ENCODE data around the gene PP2D1.
"Not testable (repeated sequence)": the region's sequence is repeated elsewhere in the genome, so short reads cannot be mapped to it uniquely, and the experiment has no call there.

The PP2D1 gene, protein sequence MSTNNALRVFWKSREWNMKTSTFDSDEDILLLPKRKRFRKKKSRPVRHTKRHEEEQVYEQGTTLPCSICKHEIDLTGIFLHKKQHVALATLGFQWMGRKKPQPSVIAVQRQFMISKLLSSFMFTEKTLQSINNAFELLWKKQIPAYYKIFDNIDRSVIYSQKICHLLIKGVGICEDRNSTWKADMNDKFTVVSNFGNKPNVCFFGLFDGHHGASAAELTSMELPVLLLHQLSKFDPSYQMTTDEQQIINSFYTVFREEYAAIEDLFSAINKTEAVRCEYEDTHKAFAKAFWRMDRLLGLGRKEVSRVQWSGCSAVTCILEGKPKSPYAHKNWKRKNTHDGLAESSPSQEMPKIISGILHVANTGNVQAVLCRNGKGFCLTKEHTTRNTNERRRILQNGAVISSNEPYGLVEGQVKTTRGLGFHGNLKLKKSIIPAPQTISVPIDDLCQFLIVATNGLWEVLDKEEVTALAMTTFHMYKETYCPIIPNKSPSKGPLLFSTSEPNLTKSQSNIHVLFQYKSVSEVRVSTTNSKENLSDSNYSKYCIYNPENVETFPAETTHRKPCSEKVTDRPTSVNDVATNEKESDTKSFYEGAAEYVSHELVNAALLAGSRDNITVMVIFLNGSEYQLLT

GRCh38 chr3:20012164-20012563 lies at the start of gene PP2D1:
PP2D1 (minus strand) TSS chr3:20012264; CDS start chr3:20012072, 192 bp downstream.
- DNase-seq (ENCODE audit: low spot score): no peak

DNA sequence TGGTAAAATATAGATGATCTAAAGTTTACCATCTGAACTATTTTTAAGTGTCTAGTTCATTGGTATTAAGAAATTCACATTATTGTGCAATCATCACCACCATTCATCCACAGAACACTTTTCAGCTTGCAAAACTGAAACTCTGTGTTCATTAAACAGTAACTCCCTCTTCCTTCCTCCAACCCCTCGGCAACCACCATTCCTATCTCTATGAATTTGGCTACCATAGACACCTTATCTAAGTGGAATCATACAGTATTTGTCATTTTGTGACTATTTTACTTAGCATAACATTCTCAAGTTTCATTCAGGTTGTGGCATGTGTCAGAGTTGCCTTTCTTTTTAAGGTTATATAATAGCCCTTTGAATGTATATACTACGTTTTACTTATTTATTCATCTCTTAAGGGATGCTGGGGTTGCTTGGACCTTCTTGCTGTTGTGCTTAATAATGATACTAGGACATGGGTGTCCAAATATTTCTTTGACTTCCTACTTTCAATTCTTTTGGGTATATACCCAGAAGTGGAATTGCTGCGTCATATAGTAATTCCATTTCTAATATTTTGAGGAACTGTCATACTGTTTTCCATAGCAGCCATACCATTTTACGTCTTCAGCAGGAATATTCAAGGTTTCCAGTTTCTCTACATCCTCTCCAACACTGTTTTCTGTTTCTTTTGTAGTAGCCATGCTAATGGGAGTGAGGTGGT lies 49.1 kb upstream of the PP2D1 start:
- no peak for DNase-seq (ENCODE audit: low spot score)

GRCh38 chr3:20059929-20060328 lies 47.9 kb upstream of the PP2D1 start:
- DNase-seq (ENCODE audit: low spot score): no peak

- DNase-seq (ENCODE audit: low spot score): no peak
Measured at GRCh38 chr3:20057612-20058180, 45.6 kb upstream of the PP2D1 start.

DNA sequence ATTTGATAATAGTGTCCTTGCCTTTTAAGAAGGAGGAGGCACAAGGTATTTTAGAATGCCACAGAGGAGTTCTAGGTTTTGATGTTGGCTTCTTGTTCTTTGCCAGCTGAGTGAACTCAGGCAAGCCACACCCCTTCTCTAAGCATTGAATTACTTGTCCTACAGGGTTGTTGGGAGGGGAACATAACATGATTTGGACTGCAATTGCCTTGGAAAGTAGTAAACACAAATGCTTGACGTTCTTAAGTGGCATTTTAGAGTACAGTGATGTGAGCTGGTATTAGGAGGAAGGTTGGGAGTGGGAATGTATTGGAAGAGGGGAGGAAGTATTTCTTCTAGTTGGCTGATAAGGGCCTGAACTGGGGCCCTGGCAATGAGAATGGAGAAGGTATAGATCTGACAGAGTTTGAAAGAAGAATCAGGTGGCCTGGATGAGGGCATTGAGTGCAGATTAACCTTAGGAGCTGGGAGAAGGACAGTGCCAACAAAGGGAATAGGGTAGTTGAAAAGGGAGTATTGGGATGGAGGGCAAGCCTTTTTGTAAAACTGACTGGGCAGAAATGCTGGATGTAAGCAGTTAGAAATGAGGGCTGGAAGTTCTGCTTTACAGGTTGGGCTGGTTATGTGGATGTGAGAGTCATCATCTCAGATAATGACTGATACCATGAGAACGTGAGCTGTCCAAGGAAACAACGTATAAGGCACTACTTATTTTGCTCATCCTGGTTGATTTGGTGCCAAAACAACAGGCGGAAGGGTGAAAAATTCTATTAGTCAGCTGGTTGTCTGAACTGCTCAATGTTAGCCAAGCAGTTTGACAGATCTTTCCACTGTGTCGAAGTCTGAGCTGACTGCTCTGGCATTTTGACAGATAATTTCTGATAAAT lies 44.9 kb upstream of the PP2D1 start:
- peak; percentile 67 for DNase-seq (ENCODE audit: low spot score)

- DNase-seq (ENCODE audit: low spot score): no peak
Measured at GRCh38 chr3:20055842-20056241, 43.8 kb upstream of the PP2D1 start.

DNA sequence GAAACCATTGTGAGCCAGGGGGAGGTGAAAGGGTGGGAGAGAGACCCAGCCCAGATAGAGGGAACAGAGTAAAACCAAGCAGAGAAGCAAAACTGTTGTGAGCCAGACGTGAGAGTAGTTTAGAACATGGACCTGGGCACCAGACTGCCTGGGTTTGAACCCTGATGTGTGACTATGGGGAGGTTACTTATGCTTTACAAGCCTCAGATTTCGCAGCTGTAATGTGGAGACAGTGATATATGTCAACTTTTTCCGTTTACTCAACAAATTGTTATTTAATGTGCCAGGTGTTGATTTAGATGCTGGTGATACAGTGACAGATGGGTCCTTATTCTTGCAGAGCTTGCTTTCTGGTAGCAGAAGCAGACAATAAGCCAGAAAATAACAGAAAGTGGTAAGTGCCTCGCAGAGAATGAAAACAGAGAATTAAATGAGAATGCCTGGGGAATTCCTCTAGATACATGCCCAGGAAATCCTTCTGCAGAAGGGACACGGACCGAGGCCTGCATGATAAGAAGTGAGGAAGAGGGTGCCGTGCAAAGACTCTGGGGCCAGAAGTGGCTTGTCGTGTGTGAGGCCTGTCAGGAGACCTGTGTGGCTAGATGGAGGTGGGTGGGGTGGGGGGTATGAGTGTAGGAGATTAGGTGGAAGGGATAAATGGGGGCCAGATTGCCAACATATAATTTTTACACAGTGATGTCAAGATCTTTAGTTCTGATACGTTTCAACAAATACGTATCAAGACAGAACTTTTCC lies 43.1 kb upstream of the PP2D1 start:
- no peak for DNase-seq (ENCODE audit: low spot score)

GRCh38 chr3:20054549-20054987 lies 42.5 kb upstream of the PP2D1 start:
- DNase-seq (ENCODE audit: low spot score): peak; percentile 68

DNA sequence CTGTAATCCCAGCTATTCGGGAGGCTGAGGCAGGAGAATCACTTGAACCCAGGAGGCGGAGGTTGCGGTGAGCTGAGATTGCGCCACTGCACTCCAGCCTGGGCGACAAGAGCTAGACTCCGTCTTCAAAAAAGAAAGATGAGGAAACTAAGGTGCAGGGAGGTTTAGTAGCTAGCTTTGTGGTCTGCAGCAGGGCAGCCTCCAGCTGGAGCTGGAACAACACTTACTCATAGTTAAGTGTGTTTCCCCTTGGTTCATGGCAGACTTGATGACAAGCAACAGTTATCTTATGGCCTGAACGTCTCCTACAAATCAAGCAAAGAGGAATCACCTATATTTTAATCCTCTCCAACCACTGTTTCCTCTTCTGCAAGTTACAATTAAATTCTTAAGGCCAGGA lies 40.8 kb upstream of the PP2D1 start:
- no peak for DNase-seq (ENCODE audit: low spot score)

DNA sequence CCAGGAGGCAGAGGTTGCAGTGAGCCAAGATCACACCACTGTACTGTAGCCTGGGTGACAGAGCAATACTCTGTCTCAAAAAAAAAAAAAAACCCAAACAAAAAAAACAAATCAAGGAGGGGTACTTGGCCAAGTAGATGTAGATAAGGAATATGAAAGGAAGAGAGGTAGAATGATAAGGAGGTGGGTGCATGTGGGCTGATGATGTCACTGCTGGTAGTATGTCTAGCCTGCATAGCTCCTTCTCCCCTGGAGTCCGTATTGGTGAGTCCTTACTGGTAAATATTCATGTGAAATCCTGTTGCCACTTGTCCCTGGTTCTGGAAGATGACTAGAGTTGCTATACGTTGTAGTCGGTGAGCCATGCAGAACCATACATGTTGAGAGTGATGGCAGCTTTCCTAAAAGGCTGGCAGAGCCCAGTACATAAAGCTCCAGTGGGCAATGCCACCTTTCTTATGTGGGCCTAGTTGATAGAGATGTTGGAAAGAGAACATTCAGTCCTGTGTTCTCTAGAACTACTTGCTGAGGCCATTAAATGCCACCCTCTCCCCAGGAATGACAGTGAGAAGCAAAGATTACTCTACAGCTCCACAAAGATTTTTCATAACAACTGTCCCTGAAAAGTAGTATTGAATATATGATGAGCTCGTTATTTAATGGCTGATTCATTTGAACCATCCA lies 39.2 kb upstream of the PP2D1 start:
- DNase-seq (ENCODE audit: low spot score): no peak

DNA sequence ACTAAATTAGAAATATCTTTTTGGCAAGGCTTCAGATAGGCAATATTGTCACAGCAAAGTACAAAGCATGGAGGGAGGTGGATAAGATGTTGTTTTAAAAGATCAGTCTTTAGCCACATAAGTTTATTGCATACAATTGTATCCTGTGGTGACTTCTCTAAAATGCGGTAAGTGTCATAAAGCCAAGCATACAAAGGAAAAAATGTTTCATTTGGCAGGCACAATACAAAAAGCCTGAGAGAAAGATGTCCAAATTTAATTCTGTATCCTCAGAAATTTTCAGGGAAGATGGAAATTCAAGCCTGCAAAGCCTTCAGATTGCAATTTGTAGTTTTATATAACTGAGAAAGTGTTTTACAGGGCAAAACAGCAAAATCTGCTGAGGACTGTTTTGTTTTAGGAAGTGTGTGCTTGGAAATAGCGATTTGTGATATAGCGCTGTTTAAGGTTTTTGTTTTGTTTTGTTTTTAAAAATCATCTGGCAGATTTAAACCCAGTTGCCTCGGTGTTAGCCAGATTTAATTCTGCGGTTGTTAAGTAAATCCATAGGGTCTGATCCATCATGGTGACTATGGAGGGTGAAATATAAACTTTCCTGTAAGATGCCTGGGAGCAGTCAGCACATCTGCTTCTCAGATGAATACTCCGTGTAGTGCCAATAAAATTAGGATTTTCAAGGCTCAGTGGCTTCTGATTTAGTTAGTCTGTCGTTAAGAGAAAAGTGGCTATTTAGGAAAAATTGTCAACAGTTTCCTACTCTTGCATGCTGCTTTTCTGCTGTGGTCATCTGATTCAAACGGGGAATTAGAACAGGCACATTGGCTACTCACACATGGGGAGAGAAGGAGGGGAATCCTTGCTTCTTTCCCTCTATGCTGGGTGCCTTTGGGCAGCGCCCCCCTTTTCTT lies 36.2 kb upstream of the PP2D1 start:
- DNase-seq (ENCODE audit: low spot score): no peak

GRCh38 chr3:20047341-20047779 lies 35.3 kb upstream of the PP2D1 start:
- no peak for DNase-seq (ENCODE audit: low spot score)

DNA sequence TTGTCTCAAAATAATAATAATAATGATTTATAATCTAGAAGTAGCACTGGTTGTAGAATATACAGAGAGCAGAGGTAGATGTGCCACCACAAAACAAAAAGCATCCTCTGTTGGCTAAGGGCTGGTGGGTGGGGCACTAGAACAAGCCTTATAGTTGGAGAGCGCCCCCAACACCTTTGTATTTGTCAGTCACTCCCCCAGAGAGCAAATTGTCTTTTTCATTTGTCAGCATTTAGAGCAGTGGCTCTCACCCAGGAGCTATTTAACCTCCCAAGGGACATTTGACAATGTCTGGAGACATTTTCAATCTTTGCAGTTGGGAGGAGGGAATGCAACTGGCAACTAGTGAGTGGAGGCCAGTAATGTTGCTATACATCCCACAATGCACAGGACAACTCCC lies 34.5 kb upstream of the PP2D1 start:
- DNase-seq (ENCODE audit: low spot score): no peak

- DNase-seq (ENCODE audit: low spot score): not testable (repeated sequence)
Measured at GRCh38 chr3:20045141-20045540, 33.1 kb upstream of the PP2D1 start.

DNA sequence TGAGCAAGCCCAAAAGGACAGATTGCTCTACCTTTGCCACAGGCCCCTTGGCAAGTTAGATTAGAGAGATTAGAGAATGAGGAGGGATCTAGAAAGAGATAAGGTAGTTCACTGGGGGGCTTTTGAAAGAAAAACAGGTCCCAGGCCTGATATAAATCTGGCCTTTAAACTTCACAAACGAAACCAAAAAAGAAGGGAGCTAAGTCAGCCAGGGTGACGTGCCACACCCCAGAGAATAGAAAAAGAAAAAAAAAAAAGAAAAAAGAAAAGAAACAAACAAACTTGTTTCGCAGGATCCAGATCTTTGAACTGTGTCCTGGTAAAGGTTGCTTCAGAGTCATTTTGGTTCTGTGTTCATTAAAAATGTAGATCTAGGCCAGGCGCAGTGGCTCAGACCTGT lies 31.8 kb upstream of the PP2D1 start:
- DNase-seq (ENCODE audit: low spot score): no peak

DNA sequence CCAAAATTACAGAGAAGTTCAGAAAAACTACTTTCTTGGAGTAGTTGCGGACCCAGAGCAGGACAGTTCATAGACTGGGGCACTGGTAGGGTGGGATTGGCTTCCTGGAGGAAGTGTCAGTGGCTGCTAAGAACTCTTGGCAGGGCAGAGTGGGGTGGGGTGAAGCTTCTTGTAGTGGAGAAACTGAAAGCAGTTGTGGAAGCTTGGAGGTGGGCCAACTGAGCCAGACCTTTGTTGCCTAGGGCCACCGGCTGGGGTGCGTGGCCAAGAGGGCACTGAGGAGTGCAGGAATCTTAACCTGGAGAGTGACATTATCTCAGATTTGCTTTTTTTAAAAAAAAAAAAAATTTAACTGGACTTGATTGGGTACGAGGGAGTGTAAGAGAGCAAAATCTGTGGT lies 31.3 kb upstream of the PP2D1 start:
- no peak for DNase-seq (ENCODE audit: low spot score)

DNA sequence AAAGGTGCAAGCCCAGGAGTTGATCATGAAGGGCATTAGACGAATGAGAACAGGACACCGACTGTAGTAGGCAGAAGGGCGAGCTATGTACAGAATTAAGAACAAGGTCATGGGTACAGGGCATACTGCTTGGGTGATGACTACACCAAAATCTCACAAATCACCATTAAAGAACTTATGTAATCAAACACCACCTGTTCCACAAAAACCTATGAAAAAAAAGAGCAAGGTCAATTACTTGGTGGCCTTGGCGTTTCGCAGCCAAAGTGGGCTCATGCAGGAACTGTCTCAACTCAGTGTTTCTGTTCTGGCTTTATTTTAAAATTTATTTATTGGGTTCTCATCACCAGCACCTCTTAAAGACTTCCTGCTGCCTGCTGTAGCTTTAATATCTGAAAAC lies 30.3 kb upstream of the PP2D1 start:
- DNase-seq (ENCODE audit: low spot score): no peak

- no peak for DNase-seq (ENCODE audit: low spot score)
Measured at GRCh38 chr3:20041197-20041780, 29.2 kb upstream of the PP2D1 start.
